Hepatocyte (in vitro differentiated cells): ENCODE measurements around the gene VEGFB. TPM values are rescaled to one million over a fixed set of nuclear protein-coding genes. Genes with fewer than 3 reads are reported as not detected.

Source experiments
- DNase-seq: peaks from one replicate; pipeline ENCODE4 v3.0.0-alpha.2; 2016; ENCODE audit warnings: low spot score
- H2AFZ ChIP-seq: fragments of 200-600 bp; sonication (generic); 2 replicates; pipeline ENCODE4 v1.6.0; 2016; ENCODE audit warnings: antibody characterized with exemption, mild to moderate bottlenecking
- H3K27ac ChIP-seq: fragments of 200-600 bp; sonication (generic); 2 replicates; pipeline ENCODE4 v1.5.1; 2016; ENCODE audit warnings: mild to moderate bottlenecking
- H3K27me3 ChIP-seq: fragments of 200-600 bp; sonication (generic); 2 replicates; pipeline ENCODE4 v1.6.1; 2016
- H3K36me3 ChIP-seq: fragments of 200-600 bp; sonication (generic); replicated peaks from 2 replicates; pipeline ENCODE4 v1.5.1; 2016; ENCODE audit warnings: low read depth; ENCODE audit not compliant: insufficient read depth
- H3K4me1 ChIP-seq: fragments of 200-600 bp; sonication (generic); 2 replicates; pipeline ENCODE4 v1.5.1; 2016; ENCODE audit warnings: mild to moderate bottlenecking, moderate library complexity; ENCODE audit not compliant: insufficient read depth
- H3K4me2 ChIP-seq: fragments of 200-600 bp; sonication (generic); 2 replicates; pipeline ENCODE4 v1.6.0; 2016
- H3K4me3 ChIP-seq: fragments of 200-600 bp; sonication (generic); 2 replicates; pipeline ENCODE4 v1.5.1; 2016; ENCODE audit warnings: mild to moderate bottlenecking
- H3K79me2 ChIP-seq: fragments of 200-600 bp; sonication (generic); 2 replicates; pipeline ENCODE4 v1.6.0; 2017; ENCODE audit warnings: mild to moderate bottlenecking
- H3K9me2 ChIP-seq: fragments of 200-600 bp; sonication (generic); replicated peaks from 2 replicates; pipeline ENCODE4 v1.6.0; 2017; ENCODE audit warnings: mild to moderate bottlenecking; ENCODE audit not compliant: insufficient read depth
- H3K9me3 ChIP-seq: fragments of 200-600 bp; sonication (generic); 2 replicates; pipeline ENCODE4 v1.5.1; 2016; ENCODE audit warnings: low read depth, mild to moderate bottlenecking
- H4K20me1 ChIP-seq: fragments of 200-600 bp; sonication (generic); 2 replicates; pipeline ENCODE4 v1.6.0; 2016; ENCODE audit warnings: mild to moderate bottlenecking; ENCODE audit not compliant: insufficient read depth, poor library complexity, severe bottlenecking
- CTCF ChIP-seq: fragments of 200-600 bp; sonication (generic); IDR thresholded peaks from 2 replicates; pipeline ENCODE4 v1.5.1; 2016; ENCODE audit warnings: antibody characterized with exemption, mild to moderate bottlenecking; ENCODE audit not compliant: poor library complexity
- EZH2 ChIP-seq: fragments of 200-600 bp; sonication (generic); IDR thresholded peaks from 2 replicates; pipeline ENCODE4 v1.6.1; 2016; ENCODE audit warnings: antibody characterized with exemption, mild to moderate bottlenecking, borderline replicate concordance
- EZH2phosphoT487 ChIP-seq: fragments of 200-600 bp; sonication (generic); IDR thresholded peaks from one replicate; pipeline ENCODE4 v1.6.1; 2018; ENCODE audit warnings: antibody characterized with exemption, mild to moderate bottlenecking, low read depth, moderate library complexity; ENCODE audit not compliant: unreplicated experiment, severe bottlenecking
- WGBS: methylation state at CpG from one replicate; pipeline ENCODE4 v1.1.6; 2016; ENCODE audit warnings: low lambda C conversion rate; ENCODE audit errors: missing lambda C conversion rate; 5-methylcytosine and 5-hydroxymethylcytosine counted together
- polyA plus RNA-seq: library from polyadenylated mRNA; unstranded; fragments of >200 nt; fragmentation: Nextera tagmentation; extraction: Ambion mirVana; gene quantifications from 2 replicates; pipeline ENCODE4 v1.2.1, GENCODE V29; 2016
- total RNA-seq: library from RNA; depleted of rRNA; stranded (reverse); fragments of >200 nt; gene quantifications from 2 replicates; pipeline ENCODE4 v1.2.3, GENCODE V29; 2014

The VEGFB gene
- total and polyA plus RNA-seq, 2 experiments from 2014 or later, result 29.1 to 116 TPM

DNA sequence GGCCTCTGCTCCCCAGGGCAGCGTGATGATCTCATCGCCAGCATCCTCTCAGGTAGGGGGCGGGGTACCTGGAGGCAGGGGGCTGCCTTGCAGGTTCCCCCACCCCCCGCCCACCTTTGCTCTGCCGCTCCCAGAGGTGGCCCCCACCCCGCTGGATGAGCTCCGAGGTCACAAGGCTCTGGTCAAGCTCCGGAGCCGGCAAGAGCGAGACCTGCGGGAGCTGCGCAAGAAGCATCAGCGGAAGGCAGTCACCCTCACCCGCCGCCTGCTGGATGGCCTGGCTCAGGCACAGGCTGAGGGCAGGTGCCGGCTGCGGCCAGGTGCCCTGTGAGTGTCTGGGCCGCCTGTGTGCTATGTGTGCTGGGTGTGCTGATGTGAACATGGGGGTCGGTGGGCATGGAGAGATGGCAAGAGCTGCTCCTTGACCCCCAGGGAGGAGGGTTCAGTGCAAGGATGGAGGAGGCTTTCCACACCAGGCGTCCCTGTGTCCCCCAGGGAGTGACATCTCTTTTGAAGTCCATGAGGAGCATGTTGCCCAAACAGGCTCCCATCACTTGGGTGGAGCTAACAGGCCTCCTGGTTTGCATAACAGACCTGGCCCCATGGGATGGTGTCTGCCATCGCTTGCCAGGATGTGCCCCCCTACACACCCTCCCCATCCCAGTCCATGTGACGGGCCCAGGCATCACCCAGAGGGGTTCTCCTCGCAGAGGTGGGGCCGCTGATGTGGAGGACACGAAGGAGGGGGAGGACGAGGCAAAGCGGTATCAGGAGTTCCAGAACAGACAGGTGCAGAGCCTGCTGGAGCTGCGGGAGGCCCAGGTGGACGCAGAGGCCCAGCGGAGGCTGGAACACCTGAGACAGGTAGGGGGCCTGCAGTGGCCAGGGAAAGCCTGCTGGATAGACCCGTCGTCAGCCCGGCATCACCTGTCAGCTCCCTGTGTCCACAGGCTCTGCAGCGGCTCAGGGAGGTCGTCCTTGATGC lies 31.1 kb downstream of the VEGFB start:
- H4K20me1 ChIP-seq, result no peaks in the 10 kb centered on the region
- no peak overlapping the region for H3K4me2 ChIP-seq
- H3K27me3 ChIP-seq, result no peaks in the 10 kb centered on the region
- WGBS, result 89% methylated on average over 19 of the region's 35 CpGs
- no peak overlapping the region for H3K4me3 ChIP-seq
- H2AFZ ChIP-seq, result no peak overlapping the region
- no peak for DNase-seq
- H3K79me2 ChIP-seq, result no peaks in the 10 kb centered on the region
- TF ChIP-seq CTCF (no peak), EZH2phosphoT487 (no peak), EZH2 (no peak)
- H3K4me1 ChIP-seq, result peaks cover 12% of the 10 kb centered on the region
- no peaks in the 10 kb centered on the region for H3K36me3 ChIP-seq
- no peaks in the 10 kb centered on the region for H3K9me3 ChIP-seq
- H3K9me2 ChIP-seq, result no peaks in the 10 kb centered on the region
- H3K27ac ChIP-seq, result no peak overlapping the region

DNA sequence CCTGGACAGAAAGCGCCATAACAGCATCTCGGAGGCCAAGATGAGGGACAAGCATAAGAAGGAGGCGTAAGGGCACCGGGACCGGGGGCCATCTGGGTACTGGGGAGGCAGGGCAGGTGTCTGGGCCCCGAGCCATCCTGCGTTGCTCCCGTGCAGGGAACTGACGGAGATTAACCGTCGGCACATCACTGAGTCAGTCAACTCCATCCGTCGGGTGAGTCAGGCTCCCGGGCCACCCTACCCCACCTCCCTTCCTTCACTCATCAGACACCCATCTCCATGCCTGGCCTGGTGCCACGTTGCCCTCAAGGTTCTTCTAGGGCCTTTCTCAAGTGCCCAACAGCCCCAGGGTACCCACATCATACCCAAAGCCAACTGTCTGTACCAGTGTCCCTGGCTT lies 32.0 kb downstream of the VEGFB start:
- H3K27me3 ChIP-seq, result no peaks in the 10 kb centered on the region
- no peak overlapping the region for H3K4me3 ChIP-seq
- no peak for DNase-seq
- H3K4me2 ChIP-seq, result no peak overlapping the region
- H3K9me2 ChIP-seq, result no peaks in the 10 kb centered on the region
- 92% methylated on average over 15 of the region's 15 CpGs for WGBS
- H3K4me1 ChIP-seq, result peaks cover 12% of the 10 kb centered on the region
- H3K36me3 ChIP-seq, result no peaks in the 10 kb centered on the region
- no peaks in the 10 kb centered on the region for H3K79me2 ChIP-seq
- H3K9me3 ChIP-seq, result no peaks in the 10 kb centered on the region
- no peaks in the 10 kb centered on the region for H4K20me1 ChIP-seq
- no peak overlapping the region for H2AFZ ChIP-seq
- no peak for TF ChIP-seq EZH2
- no peak for TF ChIP-seq CTCF
- TF ChIP-seq EZH2phosphoT487, result no peak
- no peak overlapping the region for H3K27ac ChIP-seq

DNA sequence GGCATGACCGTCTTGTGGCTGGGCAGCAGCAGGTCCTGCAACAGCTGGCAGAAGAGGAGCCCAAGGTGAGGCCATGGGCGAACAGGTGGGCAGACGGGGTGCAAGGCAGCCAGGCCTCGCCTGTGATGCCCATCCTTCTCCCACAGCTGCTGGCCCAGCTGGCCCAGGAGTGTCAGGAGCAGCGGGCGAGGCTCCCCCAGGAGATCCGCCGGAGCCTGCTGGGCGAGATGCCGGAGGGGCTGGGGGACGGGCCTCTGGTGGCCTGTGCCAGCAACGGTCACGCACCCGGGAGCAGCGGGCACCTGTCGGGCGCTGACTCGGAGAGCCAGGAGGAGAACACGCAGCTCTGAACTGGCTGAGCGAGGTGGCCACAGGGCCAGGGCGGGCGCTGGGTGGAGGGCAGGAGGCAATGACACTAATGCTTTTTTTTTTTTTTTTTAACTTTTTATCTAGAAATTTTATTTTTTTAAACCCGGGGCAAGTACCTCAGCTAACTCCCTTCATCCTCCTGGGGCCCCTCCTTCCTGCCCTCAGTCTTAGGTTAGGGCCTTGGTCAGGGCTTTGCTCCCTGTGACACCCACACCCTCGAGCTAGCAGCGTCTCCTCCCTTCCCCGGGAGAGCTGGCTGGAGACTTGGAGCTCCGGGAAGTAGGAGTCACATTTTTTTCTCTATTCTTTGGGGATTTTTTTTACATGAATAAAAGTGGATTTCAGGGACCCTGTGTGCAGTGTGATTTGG lies 33.0 kb downstream of the VEGFB start:
- Histone ChIP-seq H3K27me3 (no peaks in the 10 kb centered on the region), H3K4me3 (no peak overlapping the region), H3K4me2 (no peak overlapping the region), H3K9me2 (no peaks in the 10 kb centered on the region), H3K79me2 (peaks cover 8% of the 10 kb centered on the region), H3K9me3 (no peaks in the 10 kb centered on the region), H2AFZ (no peak overlapping the region), H4K20me1 (no peaks in the 10 kb centered on the region), H3K36me3 (no peaks in the 10 kb centered on the region), H3K4me1 (peaks cover 20% of the 10 kb centered on the region), H3K27ac (peak overlapping the region; percentile 87)
- 92% methylated on average over 27 of the region's 27 CpGs for WGBS
- TF ChIP-seq EZH2phosphoT487 (no peak), CTCF (no peak), EZH2 (no peak)
- no peak for DNase-seq
